Measurements from ENCODE around the gene ODF2. TPM values are rescaled to one million over a fixed set of nuclear protein-coding genes. Genes with fewer than 3 reads are reported as not detected.

ODF2 gene
- total RNA-seq, 4 donors from 2014 or later: 21.9 to 25.5 (median 22.4) TPM

DNA sequence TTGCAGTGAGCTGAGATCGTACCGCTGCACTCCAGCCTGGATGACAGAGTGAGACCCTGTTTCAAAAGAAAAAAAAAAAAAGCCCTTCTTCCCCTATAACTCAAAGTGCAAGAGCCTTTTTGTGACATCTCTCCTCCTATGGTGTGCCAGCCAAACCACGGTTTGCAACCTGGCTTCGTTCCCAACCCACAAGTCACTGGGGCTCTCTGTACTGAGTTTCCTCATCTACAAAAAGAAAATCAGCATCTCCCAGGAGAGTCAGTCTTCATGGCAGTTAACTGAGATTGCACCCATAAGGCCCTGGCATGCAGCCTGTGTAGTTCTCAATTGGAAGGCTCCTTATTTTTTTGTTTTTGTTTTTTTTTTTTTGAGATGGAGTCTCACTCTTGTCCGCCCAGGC, 14.8 kb downstream of the ODF2 start:
- Histone ChIP-seq H3K9me3 (no peaks in the 10 kb centered on the region), H3K4me3 (replicated peaks in 1 of 3) (no peak overlapping the region), H3K36me3 (peaks cover 2 to 3% of the 10 kb centered on the region in 2 donors), H3K27ac (no peak overlapping the region), H3K4me1 (no peaks in the 10 kb centered on the region), H3K27me3 (no peaks in the 10 kb centered on the region)
- intact Hi-C loops (cut with DNase I): no loop called here
- TF ChIP-seq, protein P1, sequence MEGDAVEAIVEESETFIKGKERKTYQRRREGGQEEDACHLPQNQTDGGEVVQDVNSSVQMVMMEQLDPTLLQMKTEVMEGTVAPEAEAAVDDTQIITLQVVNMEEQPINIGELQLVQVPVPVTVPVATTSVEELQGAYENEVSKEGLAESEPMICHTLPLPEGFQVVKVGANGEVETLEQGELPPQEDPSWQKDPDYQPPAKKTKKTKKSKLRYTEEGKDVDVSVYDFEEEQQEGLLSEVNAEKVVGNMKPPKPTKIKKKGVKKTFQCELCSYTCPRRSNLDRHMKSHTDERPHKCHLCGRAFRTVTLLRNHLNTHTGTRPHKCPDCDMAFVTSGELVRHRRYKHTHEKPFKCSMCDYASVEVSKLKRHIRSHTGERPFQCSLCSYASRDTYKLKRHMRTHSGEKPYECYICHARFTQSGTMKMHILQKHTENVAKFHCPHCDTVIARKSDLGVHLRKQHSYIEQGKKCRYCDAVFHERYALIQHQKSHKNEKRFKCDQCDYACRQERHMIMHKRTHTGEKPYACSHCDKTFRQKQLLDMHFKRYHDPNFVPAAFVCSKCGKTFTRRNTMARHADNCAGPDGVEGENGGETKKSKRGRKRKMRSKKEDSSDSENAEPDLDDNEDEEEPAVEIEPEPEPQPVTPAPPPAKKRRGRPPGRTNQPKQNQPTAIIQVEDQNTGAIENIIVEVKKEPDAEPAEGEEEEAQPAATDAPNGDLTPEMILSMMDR (IDR thresholded peaks at IDR 0.05): no peak
- no peak for TF ChIP-seq POLR2A (IDR thresholded peaks at IDR 0.05)
- WGBS, 2 donors: 83 to 87% methylated on average over 5 of the region's 5 CpGs
- no peak for DNase-seq

DNA sequence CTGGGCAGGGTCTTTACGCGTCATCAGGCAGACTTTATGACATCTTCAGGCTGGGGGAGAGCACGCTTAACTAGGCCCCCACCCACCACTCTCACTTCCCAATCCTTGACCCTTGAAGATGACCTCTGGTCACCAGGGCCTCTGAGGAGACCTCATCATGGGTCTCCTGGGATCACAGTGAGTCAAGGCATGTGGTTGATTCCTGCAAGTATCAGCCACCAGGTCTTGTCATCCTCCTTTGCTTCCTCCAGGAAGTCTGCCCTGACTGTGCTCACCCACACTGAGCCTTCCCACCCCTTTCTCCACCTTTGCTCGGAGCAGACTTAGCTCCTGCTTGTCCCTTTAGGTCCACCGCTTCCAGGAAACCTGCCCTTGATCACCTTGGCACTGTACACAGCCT, 17.3 kb downstream of the ODF2 start:
- no peaks in the 10 kb centered on the region for H3K9me3 ChIP-seq
- no peak overlapping the region for H3K27ac ChIP-seq

GRCh38 chr9:128475867-128476266, 20.1 kb downstream of the ODF2 start:
- H3K27ac ChIP-seq: no peak overlapping the region
- H3K36me3 ChIP-seq: peaks cover 9 to 22% of the 10 kb centered on the region in 2 donors
- no peak for TF ChIP-seq POLR2A (IDR thresholded peaks at IDR 0.05)
- TF ChIP-seq, protein P1 (IDR thresholded peaks at IDR 0.05): no peak
- WGBS, 2 donors: 98 to 99% methylated on average over 7 of the region's 7 CpGs
- no peaks in the 10 kb centered on the region for H3K4me1 ChIP-seq
- intact Hi-C loops (cut with DNase I): no loop called here
- no peaks in the 10 kb centered on the region for H3K27me3 ChIP-seq
- no peak for DNase-seq
- H3K4me3 ChIP-seq (replicated peaks in 1 of 3): no peak overlapping the region
- no peaks in the 10 kb centered on the region for H3K9me3 ChIP-seq

More for the DNA sequence above, 17.3 kb downstream of the ODF2 start:
- TF ChIP-seq, protein P1 (IDR thresholded peaks at IDR 0.05): no peak
- no peak for TF ChIP-seq POLR2A (IDR thresholded peaks at IDR 0.05)
- no peak for DNase-seq
- Histone ChIP-seq H3K4me1 (no peaks in the 10 kb centered on the region), H3K36me3 (peaks cover 5 to 8% of the 10 kb centered on the region in 2 donors), H3K27me3 (no peaks in the 10 kb centered on the region), H3K4me3 (replicated peaks in 1 of 3) (no peak overlapping the region)
- intact Hi-C loops (cut with DNase I): no loop called here
- 98% methylated on average over 5 of the region's 5 CpGs for WGBS, 2 donors

GRCh38 chr9:128479262-128479661, 23.5 kb downstream of the ODF2 start:
- no peaks in the 10 kb centered on the region for H3K4me1 ChIP-seq
- no peaks in the 10 kb centered on the region for H3K27me3 ChIP-seq
- intact Hi-C loops (cut with DNase I): no loop called here
- no peak overlapping the region for H3K4me3 ChIP-seq (replicated peaks in 1 of 3)
- no peak for TF ChIP-seq POLR2A (IDR thresholded peaks at IDR 0.05)
- TF ChIP-seq, protein P1 (IDR thresholded peaks at IDR 0.05): no peak
- H3K36me3 ChIP-seq: peaks cover 13 to 36% of the 10 kb centered on the region in 2 donors
- no peaks in the 10 kb centered on the region for H3K9me3 ChIP-seq
- DNase-seq: no peak
- H3K27ac ChIP-seq: no peak overlapping the region
- WGBS, 2 donors: 83 to 100% methylated on average over 1 of the region's 1 CpG

- H3K4me1 ChIP-seq: no peaks in the 10 kb centered on the region
- intact Hi-C loops (cut with DNase I): no loop called here
- no peaks in the 10 kb centered on the region for H3K27me3 ChIP-seq
- DNase-seq: no peak
- 96% methylated on average over 10 of the region's 10 CpGs for WGBS, 2 donors
- no peak overlapping the region for H3K4me3 ChIP-seq (replicated peaks in 1 of 3)
- H3K9me3 ChIP-seq: no peaks in the 10 kb centered on the region
- H3K36me3 ChIP-seq: peaks cover 10 to 43% of the 10 kb centered on the region in 2 donors
- no peak overlapping the region for H3K27ac ChIP-seq
- TF ChIP-seq, protein P1 (IDR thresholded peaks at IDR 0.05): no peak
- no peak for TF ChIP-seq POLR2A (IDR thresholded peaks at IDR 0.05)
These were observed 25.8 kb downstream of the ODF2 start for GRCh38 chr9:128481561-128481960.

Data from thyroid gland (tissue), 4 donors.